GM10266 (cell line): Measurements from ENCODE around the gene RND1.
"Not testable (repeated sequence)": the region's sequence is repeated elsewhere in the genome, so short reads cannot be mapped to it uniquely, and the experiment has no call there.

ENCODE experiments used
- DNase-seq: peaks from one replicate; pipeline ENCODE4 v3.0.0; 2012; ENCODE audit errors: extremely low spot score
- CTCF ChIP-seq: IDR thresholded peaks from 2 replicates; pipeline ENCODE4 v1.5.1; 2012; ENCODE audit warnings: mild to moderate bottlenecking, low read depth; ENCODE audit not compliant: control insufficient read depth, insufficient read depth; ENCODE audit errors: missing control alignments

The RND1 gene

GRCh38 chr12:48856379-48856778 is 9.3 kb downstream of the RND1 start:
- TF ChIP-seq CTCF, result no peak
- DNase-seq, result no peak

- DNase-seq, result not testable (repeated sequence)
Observed at GRCh38 chr12:48854932-48855331, 10.7 kb downstream of the RND1 start.

GRCh38 chr12:48854488-48854887 is 11.2 kb downstream of the RND1 start:
- no peak for TF ChIP-seq CTCF
- no peak for DNase-seq

- TF ChIP-seq CTCF, result peak; percentile 87
- peak; percentile 79 for DNase-seq
Observed at GRCh38 chr12:48852734-48853688, 12.7 kb downstream of the RND1 start.

GRCh38 chr12:48851883-48852733 is 13.6 kb downstream of the RND1 start, which contains the start of gene DDX23:
DDX23 (minus strand) TSS chr12:48852163; CDS start chr12:48845782, 6,381 bp downstream.
- no peak for TF ChIP-seq CTCF
- DNase-seq, result peak; percentile 94

GRCh38 chr12:48842021-48842420 is 23.6 kb downstream of the RND1 start:
- not testable (repeated sequence) for DNase-seq

- TF ChIP-seq CTCF, result no peak
- no peak for DNase-seq
Observed at GRCh38 chr12:48838048-48838447, 27.6 kb downstream of the RND1 start.
